NCI-H1105 (cell line): Measurements from ENCODE around the gene C10orf90.
"Not testable (repeated sequence)": the region's sequence is repeated elsewhere in the genome, so short reads cannot be mapped to it uniquely, and the experiment has no call there.

ENCODE experiments used
- DNase-seq: peaks from one replicate; lab custom pipeline; 2025; lab: John Stamatoyannopoulos, UW

Gene C10orf90

GRCh38 chr10:126387931-126388911, 282.3 kb downstream of the C10orf90 start, which contains the start of gene ADAM12:
Gene ADAM12, minus strand, starts transcription at chr10:126388477. Its CDS starts 332 bp downstream, at chr10:126388145.
- DNase-seq, result no peak

- peak; percentile 27 for DNase-seq
Observed at GRCh38 chr10:126387041-126387921, 283.2 kb downstream of the C10orf90 start.

- DNase-seq, result no peak
Observed at GRCh38 chr10:126384269-126384873, 286.1 kb downstream of the C10orf90 start.

GRCh38 chr10:126380352-126381076, 290.0 kb downstream of the C10orf90 start:
- DNase-seq, result no peak

GRCh38 chr10:126379166-126379565, 291.3 kb downstream of the C10orf90 start:
- not testable (repeated sequence) for DNase-seq

GRCh38 chr10:126376956-126377355, 293.5 kb downstream of the C10orf90 start:
- no peak for DNase-seq

- DNase-seq, result no peak
Observed at GRCh38 chr10:126375926-126376554, 294.5 kb downstream of the C10orf90 start.

GRCh38 chr10:126375299-126375698, 295.2 kb downstream of the C10orf90 start:
- no peak for DNase-seq
